G401.6 (cell line): ENCODE data around the gene PHYKPL.
"Not testable (repeated sequence)": the region's sequence is repeated elsewhere in the genome, so short reads cannot be mapped to it uniquely, and the experiment has no call there.

Source experiments
- FAIRE-seq: peaks from 2 replicates; lab custom pipeline; 2012; peaks lifted over from hg19 to GRCh38; lab: Jason Lieb, UNC

The PHYKPL gene

DNA sequence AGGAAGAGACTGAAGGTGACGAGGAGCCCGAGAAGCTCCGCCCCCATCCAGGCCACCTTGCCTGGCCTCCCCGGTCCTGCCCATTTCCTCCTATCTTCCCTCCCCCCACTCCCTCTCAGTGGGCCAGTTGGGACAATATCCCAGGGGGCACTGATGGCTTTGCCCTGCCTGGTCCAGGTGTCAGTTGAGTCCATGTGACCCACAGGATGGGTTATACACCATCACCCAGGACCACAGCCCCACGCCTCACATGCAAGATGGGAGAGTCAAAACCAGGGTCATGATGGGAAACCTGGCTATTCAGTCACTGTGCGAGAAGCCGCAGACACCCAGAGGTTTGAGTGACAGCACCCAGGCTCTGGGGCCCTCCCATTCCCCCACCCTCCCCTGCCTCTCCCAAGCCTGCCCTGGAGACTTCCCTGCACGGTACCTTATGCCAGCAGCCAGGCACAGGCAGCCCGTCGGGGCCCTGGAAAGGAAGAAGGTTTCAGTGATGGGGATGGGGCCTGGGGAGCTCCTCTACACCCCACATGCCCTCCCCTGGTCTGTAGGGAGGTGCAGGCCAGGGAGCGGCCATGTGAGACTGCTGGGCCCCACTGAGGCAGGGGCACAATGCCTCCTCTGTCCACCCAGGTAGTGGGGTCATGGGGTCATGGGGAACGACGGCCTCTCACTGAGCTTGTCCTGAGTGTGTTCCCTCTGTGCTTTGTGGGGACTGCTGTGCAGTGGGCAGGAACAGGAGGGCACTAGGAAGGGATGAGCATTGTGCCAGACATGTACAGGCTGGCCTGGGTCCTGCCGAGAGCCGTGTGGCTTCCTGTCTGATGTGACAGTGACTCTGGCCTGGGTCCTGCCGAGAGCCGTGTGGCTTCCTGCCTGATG is 6.3 kb upstream of the PHYKPL start:
- no peak for FAIRE-seq

DNA sequence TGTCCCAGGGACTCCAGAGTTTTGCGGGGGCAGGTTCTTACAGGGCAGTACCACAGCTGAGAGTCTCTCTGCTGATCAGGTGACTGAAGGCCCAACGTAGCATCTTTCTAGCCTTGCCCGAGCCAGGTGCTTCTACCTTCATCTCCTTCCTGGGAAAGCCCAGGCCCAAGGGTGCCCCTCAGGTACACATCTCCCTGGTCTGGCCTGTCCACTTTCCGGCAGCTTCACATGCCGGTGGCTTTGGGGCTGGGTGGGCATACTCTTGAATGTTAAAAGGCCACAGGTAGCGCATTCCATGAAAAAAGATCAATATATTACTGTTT is 5.7 kb upstream of the PHYKPL start:
- FAIRE-seq, result no peak

DNA sequence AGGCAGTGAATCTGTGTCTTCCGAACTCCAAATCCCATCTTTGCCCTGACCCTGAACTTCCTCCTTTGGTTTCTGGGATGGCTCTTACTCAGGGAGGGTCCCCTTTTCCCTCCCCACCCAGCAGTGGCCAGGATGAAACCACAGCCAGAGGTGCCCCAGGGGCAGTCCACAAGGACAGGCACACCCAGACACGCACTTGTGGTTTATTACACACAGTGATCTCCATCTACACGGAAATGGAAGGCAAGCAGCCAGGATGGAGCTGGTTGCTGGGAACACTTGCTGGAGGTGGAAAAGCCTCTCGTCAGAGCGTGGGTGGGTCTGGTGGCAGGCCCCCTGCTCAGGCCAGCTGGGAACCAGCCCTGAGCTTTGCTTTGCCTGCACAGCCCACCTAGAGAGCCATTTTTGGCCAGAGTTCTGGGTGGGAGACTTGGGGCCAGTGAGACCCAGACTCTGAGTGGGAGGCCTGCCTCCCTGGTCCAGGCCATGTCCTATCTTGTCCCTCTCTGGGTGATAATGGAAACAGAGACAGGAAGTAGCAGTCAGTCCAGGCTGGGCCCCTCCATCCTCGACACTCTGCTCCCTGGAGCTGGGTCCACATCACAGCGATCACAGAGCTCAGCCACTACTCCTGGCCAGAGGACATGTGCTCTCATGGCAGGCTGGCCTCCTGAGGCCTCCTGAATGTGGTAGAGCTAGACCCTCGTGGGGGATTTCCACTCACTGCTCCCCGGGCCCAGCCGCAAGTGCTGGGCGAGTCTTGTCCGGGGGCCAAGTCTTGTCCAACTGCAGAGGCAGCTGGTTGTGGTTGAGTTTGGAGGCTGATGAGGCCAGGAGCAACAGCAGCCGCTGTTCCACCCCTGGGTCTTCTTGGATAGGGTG is 5.1 kb upstream of the PHYKPL start:
- no peak for FAIRE-seq

DNA sequence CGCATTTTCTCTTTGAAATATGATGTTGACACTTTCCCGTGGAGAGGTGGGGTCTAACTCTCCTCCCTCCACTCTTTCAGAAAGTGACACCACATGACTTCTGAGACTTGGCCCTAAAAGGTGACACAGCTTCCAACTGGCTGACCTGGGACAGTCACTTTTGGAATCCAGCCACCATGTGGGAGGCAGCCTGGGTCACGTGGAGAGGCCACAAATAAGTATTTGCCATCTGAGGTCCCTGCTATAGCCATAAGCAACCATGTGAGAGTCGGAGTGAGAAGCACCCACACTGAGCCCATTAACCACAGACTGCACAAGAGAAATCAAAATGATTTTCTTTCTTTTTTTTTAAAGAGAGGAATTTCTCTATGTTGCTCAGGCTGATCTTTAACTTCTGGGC is 4.1 kb upstream of the PHYKPL start:
- FAIRE-seq, result no peak

- no peak for FAIRE-seq
These were observed 3.5 kb upstream of the PHYKPL start for GRCh38 chr5:178236126-178236525.

DNA sequence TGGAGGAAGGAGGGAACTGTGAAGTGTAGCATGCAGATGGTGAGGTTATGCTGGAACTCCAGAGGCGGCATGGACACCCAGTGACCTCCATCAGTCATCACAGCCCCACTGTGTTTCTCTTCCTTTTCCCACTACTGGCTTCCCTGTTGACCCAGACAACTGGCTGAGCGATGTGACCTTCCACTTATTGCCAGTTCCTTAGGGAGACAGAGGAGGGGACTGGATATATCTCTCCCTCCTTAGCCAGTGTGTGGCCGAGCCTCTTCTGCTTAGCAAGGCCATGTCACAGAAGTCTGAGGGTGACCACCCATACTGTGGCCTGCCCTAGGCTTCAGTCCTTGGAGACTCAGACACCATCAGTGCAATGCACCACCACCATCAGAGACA is 3.0 kb upstream of the PHYKPL start:
- FAIRE-seq, result no peak

GRCh38 chr5:178234750-178235587 is 2.4 kb upstream of the PHYKPL start:
- peak; percentile 61 for FAIRE-seq

- FAIRE-seq, result no peak
These were observed 1.6 kb upstream of the PHYKPL start for GRCh38 chr5:178234121-178234749.

DNA sequence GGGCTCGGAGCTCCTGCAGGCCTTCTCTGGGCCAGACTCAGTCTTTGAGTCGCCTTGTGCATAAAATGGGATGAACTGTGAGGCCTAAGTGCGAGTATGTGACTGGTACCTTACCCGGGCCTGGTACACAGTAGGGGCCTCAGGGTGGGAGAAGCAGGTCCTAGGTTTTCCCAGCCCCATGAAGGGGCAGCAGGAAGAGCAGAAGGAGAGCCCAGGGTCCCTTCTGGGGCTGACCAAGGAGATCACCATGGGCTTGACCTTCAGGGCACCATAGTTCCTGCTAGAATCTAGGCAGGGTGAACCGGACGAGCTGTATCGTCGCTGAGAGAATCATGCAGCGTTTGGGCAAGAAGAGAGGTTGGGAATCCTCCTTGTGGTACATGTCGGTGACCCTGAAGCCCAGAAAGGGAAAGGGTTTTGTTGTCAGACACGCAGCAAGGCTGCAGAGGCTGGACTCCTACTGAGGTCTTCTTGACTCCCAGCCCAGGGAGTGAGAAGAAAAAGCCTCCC is 373 bp upstream of the PHYKPL start:
- FAIRE-seq, result no peak

- FAIRE-seq, result no peak
These were observed 971 bp downstream of the PHYKPL start for GRCh38 chr5:178231539-178232123.

- FAIRE-seq, result no peak
These were observed 1.6 kb downstream of the PHYKPL start for GRCh38 chr5:178230879-178231538.

GRCh38 chr5:178229861-178230260 is 2.7 kb downstream of the PHYKPL start:
- FAIRE-seq, result no peak

DNA sequence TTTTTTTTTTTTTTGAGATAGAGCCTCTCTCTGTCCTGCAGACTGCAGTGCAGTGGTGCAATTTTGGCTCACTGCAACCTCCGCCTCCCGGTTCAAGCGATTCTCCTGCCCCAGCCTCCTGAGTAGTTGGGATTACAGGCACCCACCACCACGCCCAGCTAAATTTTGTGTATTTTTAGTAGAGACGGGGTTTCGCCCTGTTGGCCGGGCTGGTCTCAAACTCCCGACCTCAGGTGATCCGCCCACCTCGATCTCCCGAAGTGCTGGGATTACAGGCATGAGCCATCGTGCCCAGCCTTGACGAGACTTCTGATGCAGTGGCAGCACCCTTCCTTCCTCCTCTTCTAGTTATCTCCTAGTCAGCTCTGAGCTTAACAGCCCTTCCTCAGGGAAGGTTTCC is 3.5 kb downstream of the PHYKPL start:
- not testable (repeated sequence) for FAIRE-seq

DNA sequence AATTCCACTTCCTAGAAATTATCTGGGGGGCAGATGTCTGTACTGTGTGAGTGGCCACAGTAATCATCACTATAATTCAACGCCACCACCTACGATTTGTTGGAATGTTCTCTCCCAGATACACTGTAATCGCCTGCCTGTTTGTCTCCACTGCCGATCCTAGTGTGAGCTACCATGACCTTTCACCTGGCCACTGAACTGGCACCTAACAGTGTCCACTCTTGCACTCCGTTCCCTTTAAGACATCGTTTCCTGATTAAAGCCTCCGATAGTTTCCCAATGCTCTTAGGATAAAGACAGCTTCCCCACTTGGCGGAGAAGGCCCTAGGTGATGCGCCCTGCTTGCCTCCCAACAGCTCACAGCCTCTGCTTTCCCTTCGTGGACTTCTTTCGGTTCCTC is 4.0 kb downstream of the PHYKPL start:
- FAIRE-seq, result no peak

DNA sequence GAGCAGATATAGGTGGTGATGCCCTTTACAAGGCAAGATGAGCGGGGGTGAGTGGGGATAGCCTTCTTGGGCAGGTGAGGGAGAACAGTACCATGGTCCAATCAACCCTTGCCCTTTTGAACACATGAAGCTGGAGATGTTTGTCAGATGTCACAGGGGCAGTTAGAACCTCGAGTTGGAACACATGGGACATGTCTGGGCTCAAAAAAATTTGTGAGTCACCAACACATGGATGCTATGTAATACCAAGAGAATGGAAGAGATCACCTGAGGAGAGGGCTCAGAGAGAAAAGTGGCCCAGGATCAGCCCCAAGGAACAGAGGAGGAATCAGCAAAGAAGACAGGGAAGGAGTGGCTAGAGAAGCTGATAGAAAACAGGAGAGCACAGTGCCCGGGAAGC is 4.7 kb downstream of the PHYKPL start:
- FAIRE-seq, result no peak

GRCh38 chr5:178227138-178227659 is 5.4 kb downstream of the PHYKPL start:
- FAIRE-seq, result no peak

- FAIRE-seq, result no peak
These were observed 7.4 kb downstream of the PHYKPL start for GRCh38 chr5:178225174-178225573.

GRCh38 chr5:178224403-178224802 is 8.2 kb downstream of the PHYKPL start:
- no peak for FAIRE-seq

- FAIRE-seq, result no peak
These were observed 8.7 kb downstream of the PHYKPL start for GRCh38 chr5:178223828-178224335.

- FAIRE-seq, result no peak
These were observed 9.3 kb downstream of the PHYKPL start for GRCh38 chr5:178223196-178223773.
